Epidermal melanocyte (primary cell): ENCODE measurements around the gene LTBP1.

Source experiments
- DNase-seq: peaks from one replicate; pipeline ENCODE4 v3.0.0; 2011; ENCODE audit warnings: low spot score; ENCODE audit not compliant: insufficient read length

The LTBP1 gene

DNA sequence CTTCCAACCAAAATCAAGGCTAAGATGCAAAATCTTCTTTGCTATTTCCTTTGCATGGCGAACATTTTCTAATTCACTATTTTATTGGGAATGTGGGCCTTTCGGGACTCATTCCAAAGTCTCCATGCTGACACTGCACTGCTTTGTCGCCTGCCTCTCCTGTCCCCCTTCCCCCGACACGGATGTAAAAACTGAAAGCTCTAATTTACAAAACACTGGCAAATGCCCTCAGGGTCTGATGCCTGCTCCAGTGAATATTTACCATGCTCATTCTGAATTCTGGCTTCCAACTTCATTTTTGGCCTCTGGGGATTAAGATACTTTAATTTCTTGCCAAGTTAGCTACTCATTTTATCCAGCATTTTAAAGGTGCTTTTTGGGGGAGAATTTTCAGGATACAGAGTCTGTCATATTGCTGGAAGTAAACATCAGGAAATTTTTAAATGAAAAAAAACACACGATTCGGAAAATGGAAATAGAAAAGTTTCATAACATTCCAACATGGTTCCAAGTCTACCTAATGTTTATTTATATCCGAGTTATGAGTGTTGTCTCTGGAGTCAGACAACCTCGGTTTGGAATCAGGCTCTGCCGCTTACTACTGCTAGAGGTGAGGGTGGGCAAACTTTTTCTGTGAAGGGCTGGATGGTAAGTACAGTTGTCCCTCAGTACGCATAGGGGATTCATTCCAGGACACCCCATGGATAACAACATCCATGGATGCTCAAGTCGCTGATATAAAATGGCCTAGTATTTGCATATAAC, 14.6 kb upstream of the LTBP1 start:
- no peak for DNase-seq

- no peak for DNase-seq
These were observed 13.7 kb upstream of the LTBP1 start for GRCh38 chr2:32932825-32933755.

- DNase-seq: no peak
These were observed 13.0 kb upstream of the LTBP1 start for GRCh38 chr2:32933756-32934095.

GRCh38 chr2:32937602-32938448, 8.9 kb upstream of the LTBP1 start:
- DNase-seq: no peak

GRCh38 chr2:32938934-32939333, 7.8 kb upstream of the LTBP1 start:
- no peak for DNase-seq

DNA sequence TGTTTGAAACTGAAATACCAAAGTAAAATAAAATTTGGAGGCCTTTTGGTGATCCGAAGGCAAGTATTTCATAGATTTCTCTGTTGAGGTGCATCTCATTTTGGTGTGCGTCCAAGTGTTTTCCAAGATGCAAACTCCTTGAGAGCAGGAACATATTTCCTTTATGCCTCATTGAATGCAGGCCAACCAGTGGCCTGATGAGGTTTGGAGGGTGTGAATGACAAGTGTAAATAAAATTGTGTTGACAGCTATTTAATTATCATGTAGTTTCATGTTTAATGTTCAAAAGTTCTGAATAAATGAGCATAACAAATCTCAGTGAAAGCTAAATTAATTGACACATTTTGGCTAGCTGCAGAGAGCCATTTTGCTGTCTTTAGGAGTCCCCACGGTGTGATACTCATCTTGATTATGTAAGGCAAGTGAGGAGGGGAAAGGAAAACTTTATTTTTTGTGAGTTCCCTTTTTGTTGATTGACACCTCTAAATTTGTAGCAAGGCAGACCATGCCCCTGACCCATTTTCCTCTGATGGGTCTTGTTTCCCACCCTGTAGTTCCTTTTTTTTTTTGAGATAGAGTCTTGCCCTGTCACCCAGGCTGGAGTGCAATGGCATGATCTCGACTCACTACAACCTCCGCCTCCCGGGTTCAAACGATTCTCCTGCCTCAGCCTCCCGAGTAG, 6.3 kb upstream of the LTBP1 start:
- no peak for DNase-seq

GRCh38 chr2:32941944-32942690, 4.6 kb upstream of the LTBP1 start:
- no peak for DNase-seq

GRCh38 chr2:32942793-32943485, 3.8 kb upstream of the LTBP1 start:
- no peak for DNase-seq

GRCh38 chr2:32945286-32945685, 1.5 kb upstream of the LTBP1 start:
- DNase-seq: no peak

GRCh38 chr2:32947076-32947483, 327 bp downstream of the LTBP1 start:
- no peak for DNase-seq

- no peak for DNase-seq
These were observed 861 bp downstream of the LTBP1 start for GRCh38 chr2:32947484-32948143.

- no peak for DNase-seq
These were observed 1.5 kb downstream of the LTBP1 start for GRCh38 chr2:32948266-32948665.

GRCh38 chr2:32949260-32949659, 2.5 kb downstream of the LTBP1 start:
- no peak for DNase-seq

- DNase-seq: no peak
These were observed 4.9 kb downstream of the LTBP1 start for GRCh38 chr2:32951672-32952071.

DNA sequence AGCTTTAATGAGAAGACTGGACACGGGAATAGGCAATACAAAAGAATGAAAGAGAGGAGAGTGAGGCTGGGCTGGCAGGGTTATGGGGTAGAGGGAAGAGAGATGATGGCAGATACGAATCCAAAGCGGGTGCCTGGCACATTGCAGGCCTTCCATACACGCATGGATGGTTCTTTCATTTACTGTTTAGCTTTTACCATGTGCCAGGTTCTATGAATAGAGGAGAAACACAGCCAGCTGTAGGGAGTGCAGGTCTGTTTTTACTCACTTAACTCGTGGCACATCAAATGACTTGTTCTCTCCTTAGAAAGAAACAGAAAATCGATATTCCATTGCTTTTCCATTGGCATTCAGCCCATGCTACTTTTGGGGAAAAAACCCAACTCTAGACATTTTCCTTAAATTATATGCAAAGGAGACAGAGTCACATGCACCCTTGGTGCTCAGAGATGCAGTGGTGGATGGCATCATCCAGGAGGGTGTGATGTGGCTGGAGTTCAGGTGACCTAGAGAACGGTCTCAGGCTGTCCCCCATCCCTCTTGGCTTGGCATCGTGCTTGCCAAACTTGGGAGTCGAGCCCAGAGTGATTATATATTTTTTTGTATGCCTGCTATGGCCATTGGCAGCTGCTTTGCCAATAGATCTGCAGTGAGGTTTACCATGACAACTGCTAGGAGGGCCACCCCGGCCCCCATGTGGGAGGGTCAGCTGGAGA, 6.2 kb downstream of the LTBP1 start:
- no peak for DNase-seq

GRCh38 chr2:32954206-32954605, 7.5 kb downstream of the LTBP1 start:
- no peak for DNase-seq

GRCh38 chr2:32958821-32959220, 12.1 kb downstream of the LTBP1 start:
- DNase-seq: no peak

DNA sequence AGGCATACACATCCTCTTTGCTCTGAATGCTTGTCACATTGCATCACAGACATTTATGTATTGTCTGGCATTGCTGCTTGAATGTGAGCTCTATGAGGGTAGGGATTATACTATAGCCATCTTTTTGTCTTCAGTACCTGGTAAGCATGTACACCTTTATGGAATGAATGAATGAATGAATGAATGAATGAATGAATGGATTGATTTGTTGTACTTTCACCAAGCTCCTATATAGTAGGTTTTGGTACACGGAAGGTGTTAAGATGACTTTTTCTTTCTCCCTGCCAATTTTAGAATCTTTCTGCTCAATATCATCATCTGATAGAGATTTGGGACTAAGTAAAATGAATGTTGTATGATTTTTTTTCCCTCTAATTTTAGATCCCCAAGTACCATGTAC, 13.5 kb downstream of the LTBP1 start:
- no peak for DNase-seq
